ENCODE data around the gene PLIN4.
"Not testable (repeated sequence)": the region's sequence is repeated elsewhere in the genome, so short reads cannot be mapped to it uniquely, and the experiment has no call there.

The PLIN4 gene

GRCh38 chr19:4543842-4544647 is 25.8 kb upstream of the PLIN4 start:
- no peak for DNase-seq

- DNase-seq = no peak
These were observed 24.9 kb upstream of the PLIN4 start for GRCh38 chr19:4542896-4543841.

GRCh38 chr19:4541806-4542145 is 23.5 kb upstream of the PLIN4 start:
- DNase-seq = not testable (repeated sequence)

GRCh38 chr19:4541114-4541805 is 23.0 kb upstream of the PLIN4 start:
- DNase-seq = no peak

GRCh38 chr19:4539693-4540581 is 21.7 kb upstream of the PLIN4 start, which contains the start of gene LRG1:
Gene LRG1, minus strand, starts transcription at chr19:4540036. Its CDS starts 23 bp downstream, at chr19:4540013.
- DNase-seq = no peak

GRCh38 chr19:4539169-4539692 is 20.9 kb upstream of the PLIN4 start:
- no peak for DNase-seq

GRCh38 chr19:4538601-4538954 is 20.3 kb upstream of the PLIN4 start:
- DNase-seq = no peak

GRCh38 chr19:4537953-4538600 is 19.8 kb upstream of the PLIN4 start:
- DNase-seq = no peak

GRCh38 chr19:4536798-4537197 is 18.5 kb upstream of the PLIN4 start:
- no peak for DNase-seq

GRCh38 chr19:4534836-4535658 is 16.8 kb upstream of the PLIN4 start, which contains the start of gene PLIN5:
Gene PLIN5, minus strand, starts transcription at chr19:4535224. Its CDS starts 1,150 bp downstream, at chr19:4534074.
- DNase-seq = peak; percentile 20 to 60

GRCh38 chr19:4533835-4534424 is 15.6 kb upstream of the PLIN4 start:
- no peak for DNase-seq

- DNase-seq = no peak
These were observed 15.0 kb upstream of the PLIN4 start for GRCh38 chr19:4533334-4533733.

- no peak for DNase-seq
These were observed 13.4 kb upstream of the PLIN4 start for GRCh38 chr19:4531562-4532165.

GRCh38 chr19:4529924-4530522 is 11.7 kb upstream of the PLIN4 start:
- DNase-seq = no peak

GRCh38 chr19:4528843-4529242 is 10.6 kb upstream of the PLIN4 start:
- no peak for DNase-seq

- not testable (repeated sequence) for DNase-seq
These were observed 9.1 kb upstream of the PLIN4 start for GRCh38 chr19:4527377-4527776.

GRCh38 chr19:4525563-4526002 is 7.3 kb upstream of the PLIN4 start:
- DNase-seq = no peak

- DNase-seq = peak in 1 of 2 experiments; percentile 28
These were observed 6.7 kb upstream of the PLIN4 start for GRCh38 chr19:4524808-4525562.
